T-helper 2 cell treated with Interferon-gamma antibody and Interleukin-4, amounts not matched to agents 5 μg/mL and 100 μg/mL, for 36 hours (primary cell): ENCODE measurements around the gene CSF3.

Source experiments
- DNase-seq: peaks from one replicate; pipeline ENCODE4 v3.0.0; 2021; ENCODE audit warnings: low spot score
- H3K27ac Mint-ChIP-seq: one replicate; pipeline ENCODE4 v1.8.0; 2021; ENCODE audit warnings: mild to moderate bottlenecking, mixed read lengths
- H3K27me3 Mint-ChIP-seq: one replicate; pipeline ENCODE4 v1.8.0; 2021; ENCODE audit warnings: low read depth, mixed read lengths
- H3K36me3 Mint-ChIP-seq: one replicate; pipeline ENCODE4 v1.8.0; 2021; ENCODE audit warnings: low read depth, mixed read lengths
- H3K4me1 Mint-ChIP-seq: one replicate; pipeline ENCODE4 v1.8.0; 2021; ENCODE audit warnings: low read depth, mixed read lengths
- H3K4me3 Mint-ChIP-seq: one replicate; pipeline ENCODE4 v1.8.0; 2022; ENCODE audit warnings: mild to moderate bottlenecking, moderate library complexity, mixed read lengths
- H3K9me3 Mint-ChIP-seq: one replicate; pipeline ENCODE4 v1.8.0; 2021; ENCODE audit warnings: mixed read lengths

CSF3 gene

GRCh38 chr17:40023590-40024292, 8.5 kb downstream of the CSF3 start:
- Mint-ChIP-seq H3K9me3 (no peaks in the 10 kb centered on the region), H3K4me3 (no peak overlapping the region), H3K4me1 (peaks cover 19% of the 10 kb centered on the region), H3K27me3 (no peaks in the 10 kb centered on the region), H3K36me3 (peaks cover 34% of the 10 kb centered on the region), H3K27ac (no peak overlapping the region)
- no peak for DNase-seq

GRCh38 chr17:40024901-40025300, 9.7 kb downstream of the CSF3 start:
- Mint-ChIP-seq H3K4me3 (no peak overlapping the region), H3K27me3 (no peaks in the 10 kb centered on the region), H3K36me3 (peaks cover 43% of the 10 kb centered on the region), H3K27ac (no peak overlapping the region), H3K9me3 (no peaks in the 10 kb centered on the region), H3K4me1 (peaks cover 19% of the 10 kb centered on the region)
- DNase-seq: no peak

GRCh38 chr17:40025559-40025958, 10.3 kb downstream of the CSF3 start:
- no peak for DNase-seq
- no peaks in the 10 kb centered on the region for H3K9me3 Mint-ChIP-seq
- peak overlapping the region; percentile 25 for H3K4me3 Mint-ChIP-seq
- H3K27me3 Mint-ChIP-seq: no peaks in the 10 kb centered on the region
- H3K4me1 Mint-ChIP-seq: peaks cover 19% of the 10 kb centered on the region
- H3K36me3 Mint-ChIP-seq: peaks cover 41% of the 10 kb centered on the region
- peak overlapping the region; percentile 20 for H3K27ac Mint-ChIP-seq

- peaks cover 19% of the 10 kb centered on the region for H3K4me1 Mint-ChIP-seq
- DNase-seq: no peak
- H3K9me3 Mint-ChIP-seq: no peaks in the 10 kb centered on the region
- H3K27ac Mint-ChIP-seq: peak overlapping the region; percentile 20
- H3K4me3 Mint-ChIP-seq: peak overlapping the region; percentile 25
- H3K36me3 Mint-ChIP-seq: peaks cover 45% of the 10 kb centered on the region
- H3K27me3 Mint-ChIP-seq: no peaks in the 10 kb centered on the region
Measured at GRCh38 chr17:40025991-40026815, 11.0 kb downstream of the CSF3 start.

GRCh38 chr17:40026816-40027613, 11.8 kb downstream of the CSF3 start:
- Mint-ChIP-seq H3K36me3 (peaks cover 41% of the 10 kb centered on the region), H3K9me3 (no peaks in the 10 kb centered on the region), H3K27ac (no peak overlapping the region), H3K4me3 (no peak overlapping the region), H3K27me3 (no peaks in the 10 kb centered on the region), H3K4me1 (peaks cover 19% of the 10 kb centered on the region)
- DNase-seq: peak; percentile 58

- Mint-ChIP-seq H3K9me3 (no peaks in the 10 kb centered on the region), H3K27me3 (no peaks in the 10 kb centered on the region), H3K27ac (no peak overlapping the region), H3K4me3 (no peak overlapping the region), H3K36me3 (peaks cover 47% of the 10 kb centered on the region), H3K4me1 (peaks cover 19% of the 10 kb centered on the region)
- no peak for DNase-seq
Measured at GRCh38 chr17:40027614-40028012, 12.4 kb downstream of the CSF3 start.

GRCh38 chr17:40028595-40028994, 13.4 kb downstream of the CSF3 start:
- DNase-seq: no peak
- Mint-ChIP-seq H3K4me3 (no peak overlapping the region), H3K9me3 (no peaks in the 10 kb centered on the region), H3K36me3 (peaks cover 52% of the 10 kb centered on the region), H3K27me3 (no peaks in the 10 kb centered on the region), H3K27ac (no peak overlapping the region), H3K4me1 (peaks cover 19% of the 10 kb centered on the region)

GRCh38 chr17:40031706-40032105, 16.5 kb downstream of the CSF3 start:
- peaks cover 35% of the 10 kb centered on the region for H3K36me3 Mint-ChIP-seq
- H3K4me3 Mint-ChIP-seq: no peak overlapping the region
- no peak overlapping the region for H3K27ac Mint-ChIP-seq
- H3K27me3 Mint-ChIP-seq: no peaks in the 10 kb centered on the region
- no peaks in the 10 kb centered on the region for H3K9me3 Mint-ChIP-seq
- H3K4me1 Mint-ChIP-seq: peaks cover 4% of the 10 kb centered on the region
- DNase-seq: no peak

- Mint-ChIP-seq H3K4me3 (no peak overlapping the region), H3K9me3 (no peaks in the 10 kb centered on the region), H3K27ac (no peak overlapping the region), H3K4me1 (no peaks in the 10 kb centered on the region), H3K27me3 (no peaks in the 10 kb centered on the region), H3K36me3 (peaks cover 35% of the 10 kb centered on the region)
- DNase-seq: no peak
Measured at GRCh38 chr17:40032322-40033320, 17.4 kb downstream of the CSF3 start.

- DNase-seq: no peak
- H3K27me3 Mint-ChIP-seq: no peaks in the 10 kb centered on the region
- no peak overlapping the region for H3K27ac Mint-ChIP-seq
- no peaks in the 10 kb centered on the region for H3K4me1 Mint-ChIP-seq
- peaks cover 33% of the 10 kb centered on the region for H3K36me3 Mint-ChIP-seq
- no peak overlapping the region for H3K4me3 Mint-ChIP-seq
- H3K9me3 Mint-ChIP-seq: no peaks in the 10 kb centered on the region
Measured at GRCh38 chr17:40033339-40033738, 18.1 kb downstream of the CSF3 start.

GRCh38 chr17:40034426-40035161, 19.4 kb downstream of the CSF3 start:
- Mint-ChIP-seq H3K9me3 (no peaks in the 10 kb centered on the region), H3K27ac (no peak overlapping the region), H3K4me1 (no peaks in the 10 kb centered on the region), H3K27me3 (no peaks in the 10 kb centered on the region), H3K4me3 (no peak overlapping the region), H3K36me3 (peaks cover 21% of the 10 kb centered on the region)
- no peak for DNase-seq

- H3K27ac Mint-ChIP-seq: no peak overlapping the region
- H3K27me3 Mint-ChIP-seq: no peaks in the 10 kb centered on the region
- peaks cover 19% of the 10 kb centered on the region for H3K36me3 Mint-ChIP-seq
Measured at GRCh38 chr17:40035162-40035559, 19.9 kb downstream of the CSF3 start.

More at GRCh38 chr17:40035162-40035559, 19.9 kb downstream of the CSF3 start:
- Mint-ChIP-seq H3K4me1 (no peaks in the 10 kb centered on the region), H3K4me3 (no peak overlapping the region), H3K9me3 (no peaks in the 10 kb centered on the region)
- DNase-seq: no peak
